Stimulated activated naive CD4-positive, alpha-beta T cell treated with Interleukin-2 at 50 U/mL for 16 hours (primary cell): ENCODE data around the gene ZNF219.
A peak's percentile ranks its signal among the peaks of the same experiment; 100 is the strongest.

ENCODE experiments used
- DNase-seq: peaks from one replicate; lab custom pipeline; 2025; lab: John Stamatoyannopoulos, UW

Gene ZNF219

GRCh38 chr14:21087294-21088091, 11.0 kb downstream of the ZNF219 start:
- peak; percentile 58 for DNase-seq

GRCh38 chr14:21086908-21087293, 11.6 kb downstream of the ZNF219 start:
- DNase-seq: no peak

GRCh38 chr14:21084998-21085853, 13.2 kb downstream of the ZNF219 start:
- DNase-seq: no peak

- no peak for DNase-seq
Observed at GRCh38 chr14:21084396-21084795, 14.1 kb downstream of the ZNF219 start.

GRCh38 chr14:21083565-21084325, 14.7 kb downstream of the ZNF219 start:
- DNase-seq: no peak

GRCh38 chr14:21081521-21082142, 16.8 kb downstream of the ZNF219 start:
- DNase-seq: no peak

- DNase-seq: no peak
Observed at GRCh38 chr14:21078726-21079125, 19.7 kb downstream of the ZNF219 start.

- DNase-seq: no peak
Observed at GRCh38 chr14:21078287-21078686, 20.2 kb downstream of the ZNF219 start.

- DNase-seq: no peak
Observed at GRCh38 chr14:21077672-21078071, 20.8 kb downstream of the ZNF219 start.

GRCh38 chr14:21075719-21076437, 22.6 kb downstream of the ZNF219 start:
- DNase-seq: no peak

GRCh38 chr14:21074398-21075272, 23.8 kb downstream of the ZNF219 start:
- DNase-seq: no peak

GRCh38 chr14:21073921-21074320, 24.5 kb downstream of the ZNF219 start:
- no peak for DNase-seq

- DNase-seq: no peak
Observed at GRCh38 chr14:21072781-21073339, 25.6 kb downstream of the ZNF219 start.

- DNase-seq: no peak
Observed at GRCh38 chr14:21072031-21072473, 26.4 kb downstream of the ZNF219 start.

GRCh38 chr14:21071225-21072030, 27.0 kb downstream of the ZNF219 start:
- peak; percentile 59 for DNase-seq

GRCh38 chr14:21070610-21071224, 27.7 kb downstream of the ZNF219 start:
- DNase-seq: no peak

- DNase-seq: no peak
Observed at GRCh38 chr14:21070083-21070609, 28.3 kb downstream of the ZNF219 start, which contains the start of gene ARHGEF40. Gene ARHGEF40 (plus strand): TSS chr14:21070304. CDS start chr14:21070397, 93 bp downstream.
